GM23338 (cell line): ENCODE data around the gene AATF. TPM values are rescaled to one million over a fixed set of nuclear protein-coding genes. Genes with fewer than 3 reads are reported as not detected.

Experiments
- ATAC-seq: fragments of 200-7000 bp; cut with Tn5 transposase; 3 replicates; pipeline ENCODE4 v1.9.1; 2020
- DNase-seq: peaks from one replicate; pipeline ENCODE4 v3.0.0-alpha.2; 2015; ENCODE audit warnings: low spot score
- H2AFZ ChIP-seq: fragments of 200-600 bp; sonication (generic); 2 replicates; pipeline ENCODE4 v1.8.0; 2016; ENCODE audit warnings: antibody characterized with exemption, mild to moderate bottlenecking, moderate library complexity
- H3F3A ChIP-seq: fragments of 200-600 bp; sonication (generic); replicated peaks from 2 replicates; pipeline ENCODE4 v1.8.0; 2017; ENCODE audit warnings: antibody characterized with exemption, mixed run types, low read depth
- H3K27ac ChIP-seq: fragments of 200-600 bp; sonication (generic); 2 replicates; pipeline ENCODE4 v1.6.1; 2016; ENCODE audit warnings: low read depth
- H3K27me3 ChIP-seq: fragments of 200-600 bp; sonication (generic); 2 replicates; pipeline ENCODE4 v1.8.0; 2016; ENCODE audit warnings: mild to moderate bottlenecking, mixed run types, moderate library complexity; ENCODE audit not compliant: insufficient read depth
- H3K36me3 ChIP-seq: fragments of 200-600 bp; sonication (generic); 2 replicates; pipeline ENCODE4 v1.8.0; 2016; ENCODE audit warnings: mild to moderate bottlenecking; ENCODE audit not compliant: insufficient read depth
- H3K4me1 ChIP-seq: fragments of 200-600 bp; sonication (generic); 2 replicates; pipeline ENCODE4 v1.8.0; 2016; ENCODE audit warnings: mild to moderate bottlenecking, moderate library complexity; ENCODE audit not compliant: insufficient read depth
- H3K4me2 ChIP-seq: fragments of 200-600 bp; sonication (generic); 2 replicates; pipeline ENCODE4 v1.7.1; 2017; ENCODE audit warnings: mixed run types
- H3K4me3 ChIP-seq: fragments of 200-600 bp; sonication (generic); 2 replicates; pipeline ENCODE4 v1.6.1; 2016; ENCODE audit warnings: mixed run types
- H3K79me2 ChIP-seq: fragments of 200-600 bp; sonication (generic); replicated peaks from 2 replicates; pipeline ENCODE4 v1.8.0; 2017; ENCODE audit warnings: mild to moderate bottlenecking; ENCODE audit not compliant: insufficient read depth
- H3K9me2 ChIP-seq: fragments of 200-600 bp; sonication (generic); 2 replicates; pipeline ENCODE4 v1.8.0; 2017; ENCODE audit not compliant: insufficient read depth
- H4K20me1 ChIP-seq: fragments of 200-600 bp; sonication (generic); replicated peaks from 2 replicates; pipeline ENCODE4 v1.8.0; 2017; ENCODE audit warnings: mild to moderate bottlenecking; ENCODE audit not compliant: insufficient read depth
- H3K27ac Mint-ChIP-seq: 2 replicates; pipeline ENCODE4 v1.8.0; 2020; ENCODE audit warnings: inconsistent platforms, mild to moderate bottlenecking, moderate library complexity, mixed read lengths
- H3K27me3 Mint-ChIP-seq: 3 replicates; pipeline ENCODE4 v1.8.0; 2022; ENCODE audit warnings: low read depth, mild to moderate bottlenecking, moderate library complexity, mixed read lengths, inconsistent platforms; ENCODE audit not compliant: insufficient read depth, poor library complexity
- H3K36me3 Mint-ChIP-seq: 3 replicates; pipeline ENCODE4 v1.8.0; 2021; ENCODE audit warnings: low read depth, mild to moderate bottlenecking, inconsistent platforms, moderate library complexity, mixed read lengths
- H3K4me1 Mint-ChIP-seq: 3 replicates; pipeline ENCODE4 v1.8.0; 2020; ENCODE audit warnings: mild to moderate bottlenecking, inconsistent platforms, mixed read lengths
- H3K4me3 Mint-ChIP-seq: 3 replicates; pipeline ENCODE4 v1.8.0; 2021; ENCODE audit warnings: moderate library complexity, mild to moderate bottlenecking, inconsistent platforms, mixed read lengths
- H3K9me3 Mint-ChIP-seq: 3 replicates; pipeline ENCODE4 v1.8.0; 2020; ENCODE audit warnings: moderate library complexity, mild to moderate bottlenecking, inconsistent platforms, mixed read lengths
- ETS1 ChIP-seq: IDR thresholded peaks from 2 replicates; pipeline ENCODE4 v1.6.1; 2016; ENCODE audit warnings: antibody characterized with exemption
- JUNB ChIP-seq: IDR thresholded peaks from one replicate; pipeline ENCODE4 v1.6.1; 2016; ENCODE audit warnings: antibody characterized with exemption; ENCODE audit not compliant: unreplicated experiment
- REST ChIP-seq: IDR thresholded peaks from one replicate; pipeline ENCODE4 v1.6.1; 2018; ENCODE audit warnings: antibody characterized with exemption; ENCODE audit not compliant: unreplicated experiment
- polyA plus RNA-seq: library from polyadenylated mRNA; unstranded; fragments of >200 nt; fragmentation: Nextera tagmentation; extraction: Ambion mirVana; gene quantifications from 2 replicates; pipeline ENCODE4 v1.2.1, GENCODE V29; 2016
- total RNA-seq: library from RNA; depleted of rRNA; stranded (reverse); fragments of >200 nt; shearing (Covaris generic); gene quantifications from 2 replicates; pipeline ENCODE4 v1.2.3, GENCODE V29; 2014

Gene AATF
- total and polyA plus RNA-seq, 2 experiments from 2014 or later, result 40.2 to 71.2 TPM

- TF ChIP-seq REST, result no peak
Observed at GRCh38 chr17:37084372-37084771, 135.6 kb downstream of the AATF start (continued).

- peaks cover 44% of the 10 kb centered on the region for H3K36me3 Mint-ChIP-seq
Observed at GRCh38 chr17:37086334-37086733, 137.6 kb downstream of the AATF start.

GRCh38 chr17:37086948-37087347 lies 138.2 kb downstream of the AATF start:
- Histone ChIP-seq H3K9me2 (no peaks in the 10 kb centered on the region), H3K4me1 (peaks cover 15% of the 10 kb centered on the region), H3K36me3 (peaks cover 23% of the 10 kb centered on the region), H3K4me2 (no peak overlapping the region), H4K20me1 (no peaks in the 10 kb centered on the region), H3F3A (no peaks in the 10 kb centered on the region; the same call in none of the 2 replicates), H3K27me3 (no peaks in the 10 kb centered on the region), H2AFZ (no peak overlapping the region), H3K4me3 (no peak overlapping the region), H3K27ac (no peak overlapping the region), H3K79me2 (no peaks in the 10 kb centered on the region)
- ATAC-seq (no peak), DNase-seq (no peak)
- H3K4me1 Mint-ChIP-seq, result peaks cover 38% of the 10 kb centered on the region
- no peak overlapping the region for H3K4me3 Mint-ChIP-seq
- peaks cover 42% of the 10 kb centered on the region for H3K36me3 Mint-ChIP-seq
- peak overlapping the region; percentile 27 for H3K27ac Mint-ChIP-seq
- no peaks in the 10 kb centered on the region for H3K9me3 Mint-ChIP-seq
- H3K27me3 Mint-ChIP-seq, result peaks cover 10% of the 10 kb centered on the region
- TF ChIP-seq JUNB, result no peak
- TF ChIP-seq REST, result no peak

More at GRCh38 chr17:37086334-37086733, 137.6 kb downstream of the AATF start:
- TF ChIP-seq ETS1, result no peak
- H3K9me3 Mint-ChIP-seq, result no peaks in the 10 kb centered on the region
- Histone ChIP-seq H3K36me3 (peaks cover 23% of the 10 kb centered on the region), H3K4me1 (peaks cover 16% of the 10 kb centered on the region), H3K27me3 (no peaks in the 10 kb centered on the region), H3K27ac (peak overlapping the region; percentile 45; the same call in 1 of the 2 replicates), H3K79me2 (no peaks in the 10 kb centered on the region), H4K20me1 (no peaks in the 10 kb centered on the region), H2AFZ (no peak overlapping the region), H3F3A (no peaks in the 10 kb centered on the region; the same call in none of the 2 replicates), H3K9me2 (no peaks in the 10 kb centered on the region), H3K4me2 (no peak overlapping the region), H3K4me3 (no peak overlapping the region)
- H3K27ac Mint-ChIP-seq, result no peak overlapping the region
- H3K4me3 Mint-ChIP-seq, result no peak overlapping the region
- peaks cover 10% of the 10 kb centered on the region for H3K27me3 Mint-ChIP-seq
- ATAC-seq, result no peak
- H3K4me1 Mint-ChIP-seq, result peaks cover 44% of the 10 kb centered on the region
- DNase-seq, result no peak
